CD4-positive, CD25-positive, alpha-beta regulatory T cell (primary cell): ENCODE results near the gene PRSS53. TPM values are rescaled to one million over a fixed set of nuclear protein-coding genes. Genes with fewer than 3 reads are reported as not detected.
A peak's percentile ranks its signal among the peaks of the same experiment; 100 is the strongest.

Experiments used
- ATAC-seq, 2 donors: fragments of 150-1000 bp; cut with Tn5 transposase; one replicate each; pipeline ENCODE4 v1.10.0; 2021; ENCODE audit warnings: low read depth in 2 of 2, moderate number of reproducible peaks in 2 of 2, moderate library complexity in 1 of 2
- DNase-seq, 3 donors: peaks; one replicate each; pipeline versions ENCODE4 v3.0.0 to v3.0.0-alpha.2; 2012 to 2022; ENCODE audit warnings: mixed read lengths in 1 of 3
- H3K27ac ChIP-seq: one replicate; pipeline ENCODE4 v1.7.0; 2013; ENCODE audit warnings: mild to moderate bottlenecking, low read length; ENCODE audit not compliant: insufficient read depth, poor library complexity, severe bottlenecking
- H3K27me3 ChIP-seq: one replicate; pipeline ENCODE4 v1.7.0; 2013; ENCODE audit warnings: low read length; ENCODE audit not compliant: control insufficient read depth, insufficient read depth
- H3K36me3 ChIP-seq: one replicate; pipeline ENCODE4 v1.7.0; 2013; ENCODE audit warnings: mild to moderate bottlenecking, low read length, moderate library complexity; ENCODE audit not compliant: control insufficient read depth, insufficient read depth
- H3K4me1 ChIP-seq: 2 replicates; pipeline ENCODE4 v1.7.0; 2013; ENCODE audit warnings: mild to moderate bottlenecking, low read length; ENCODE audit not compliant: insufficient read depth, control insufficient read depth, poor library complexity, severe bottlenecking
- H3K4me3 ChIP-seq: one replicate; pipeline ENCODE4 v1.7.0; 2013; ENCODE audit warnings: low read depth, mild to moderate bottlenecking, low read length, moderate library complexity
- H3K9me3 ChIP-seq, 2 experiments: 1 replicate in 1 of 2; 2 replicates in 1 of 2; pipeline ENCODE4 v1.7.0; 2013; ENCODE audit warnings: low read length in 2 of 2, mild to moderate bottlenecking in 1 of 2, moderate library complexity in 1 of 2; ENCODE audit not compliant: control insufficient read depth in 2 of 2
- H3K27ac Mint-ChIP-seq, 3 donors: one replicate each; pipeline ENCODE4 v1.8.0; 2020 to 2022; ENCODE audit warnings: mild to moderate bottlenecking in 3 of 3, mixed read lengths in 3 of 3, moderate library complexity in 2 of 3
- H3K27me3 Mint-ChIP-seq: one replicate; pipeline ENCODE4 v1.8.0; 2022; ENCODE audit warnings: mild to moderate bottlenecking, mixed read lengths
- H3K36me3 Mint-ChIP-seq: one replicate; pipeline ENCODE4 v1.8.0; 2020; ENCODE audit warnings: mixed read lengths
- H3K4me1 Mint-ChIP-seq, 4 donors: one replicate each; pipeline ENCODE4 v1.8.0; 2020 to 2022; ENCODE audit warnings: mixed read lengths in 4 of 4, mild to moderate bottlenecking in 1 of 4
- H3K4me3 Mint-ChIP-seq, 4 donors: one replicate each; pipeline ENCODE4 v1.8.0; 2020 to 2022; ENCODE audit warnings: mild to moderate bottlenecking in 4 of 4, mixed read lengths in 4 of 4, moderate library complexity in 3 of 4
- H3K9me3 Mint-ChIP-seq, 7 donors: one replicate each; pipeline ENCODE4 v1.8.0; 2020 to 2022; ENCODE audit warnings: mixed read lengths in 7 of 7, mild to moderate bottlenecking in 3 of 7, moderate library complexity in 2 of 7
- polyA plus RNA-seq, 4 donors: library from polyadenylated mRNA; unstranded; fragments of 300-500 nt; fragmentation: Illumina TruSeq; gene quantifications; one replicate each; pipeline ENCODE4 v1.2.3, GENCODE V29; 2021
- total RNA-seq: library from RNA; stranded (reverse); gene quantifications from one replicate; pipeline ENCODE4 v1.2.3, GENCODE V29; 2022

PRSS53 gene
- total and polyA plus RNA-seq, 5 donors from 2014 or later, result 0.41 to 8.2 (median 0.75) TPM

DNA sequence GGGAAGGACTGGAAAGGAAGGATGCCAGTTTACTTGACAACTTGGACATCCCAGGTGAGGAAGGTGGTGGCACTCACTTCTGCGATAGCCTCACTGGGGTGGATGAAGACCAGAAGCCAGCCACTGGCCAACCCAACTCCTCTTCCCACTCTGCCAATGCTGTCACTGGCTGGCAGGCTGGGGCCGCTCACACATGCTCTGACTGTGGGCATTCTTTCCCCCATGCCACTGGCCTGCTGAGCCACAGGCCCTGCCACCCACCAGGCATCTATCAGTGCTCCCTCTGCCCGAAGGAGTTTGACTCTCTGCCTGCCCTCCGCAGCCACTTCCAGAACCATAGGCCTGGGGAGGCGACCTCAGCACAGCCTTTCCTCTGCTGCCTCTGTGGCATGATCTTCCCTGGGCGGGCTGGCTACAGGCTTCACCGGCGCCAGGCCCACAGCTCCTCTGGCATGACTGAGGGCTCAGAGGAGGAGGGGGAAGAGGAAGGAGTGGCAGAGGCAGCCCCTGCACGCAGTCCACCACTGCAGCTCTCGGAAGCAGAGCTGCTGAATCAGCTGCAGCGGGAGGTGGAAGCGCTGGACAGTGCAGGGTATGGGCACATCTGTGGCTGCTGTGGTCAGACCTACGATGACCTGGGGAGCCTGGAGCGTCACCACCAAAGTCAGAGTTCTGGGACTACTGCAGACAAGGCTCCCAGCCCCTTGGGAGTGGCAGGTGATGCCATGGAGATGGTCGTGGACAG lies 10.0 kb downstream of the PRSS53 start:
- H3K9me3 Mint-ChIP-seq, result no peaks in the 10 kb centered on the region
- peaks cover 3% of the 10 kb centered on the region for H3K27me3 Mint-ChIP-seq
- H3K4me3 Mint-ChIP-seq, result peak overlapping the region in 1 of 4 donors; percentile 62
- DNase-seq (no peak), ATAC-seq (no peak)
- H3K4me1 Mint-ChIP-seq, result peaks cover 5 to 50% (median 14%) of the 10 kb centered on the region in 4 donors
- Histone ChIP-seq H3K27me3 (no peaks in the 10 kb centered on the region), H3K36me3 (peaks cover 42% of the 10 kb centered on the region), H3K4me3 (no peak overlapping the region), H3K27ac (no peak overlapping the region), H3K4me1 (peaks cover 18% of the 10 kb centered on the region), H3K9me3 (no peaks in the 10 kb centered on the region)
- no peak overlapping the region for H3K27ac Mint-ChIP-seq
- H3K36me3 Mint-ChIP-seq, result peaks cover 29% of the 10 kb centered on the region

DNA sequence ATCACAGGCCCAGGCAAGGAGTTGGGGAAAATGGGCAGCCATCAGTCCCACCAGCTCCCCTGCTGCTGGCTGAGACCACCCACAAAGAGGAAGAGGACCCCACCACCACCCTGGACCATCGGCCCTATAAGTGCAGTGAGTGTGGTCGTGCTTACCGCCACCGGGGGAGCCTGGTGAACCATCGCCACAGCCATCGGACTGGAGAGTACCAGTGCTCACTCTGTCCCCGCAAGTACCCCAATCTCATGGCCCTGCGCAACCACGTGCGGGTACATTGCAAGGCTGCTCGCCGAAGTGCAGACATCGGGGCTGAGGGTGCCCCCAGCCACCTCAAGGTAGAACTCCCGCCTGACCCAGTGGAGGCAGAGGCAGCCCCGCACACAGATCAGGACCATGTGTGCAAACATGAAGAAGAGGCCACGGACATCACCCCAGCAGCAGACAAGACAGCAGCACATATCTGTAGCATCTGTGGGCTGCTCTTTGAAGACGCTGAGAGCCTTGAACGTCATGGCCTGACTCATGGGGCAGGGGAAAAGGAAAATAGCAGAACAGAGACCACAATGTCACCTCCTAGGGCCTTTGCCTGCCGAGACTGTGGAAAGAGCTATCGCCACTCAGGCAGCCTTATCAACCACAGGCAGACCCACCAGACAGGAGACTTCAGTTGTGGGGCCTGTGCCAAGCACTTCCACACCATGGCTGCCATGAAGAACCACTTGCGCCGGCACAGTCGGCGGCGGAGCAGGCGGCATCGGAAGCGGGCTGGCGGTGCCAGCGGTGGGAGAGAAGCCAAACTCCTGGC lies 10.9 kb downstream of the PRSS53 start:
- peaks cover 5 to 52% (median 15%) of the 10 kb centered on the region in 4 donors for H3K4me1 Mint-ChIP-seq
- ATAC-seq (no peak), DNase-seq (no peak)
- H3K27me3 ChIP-seq, result no peaks in the 10 kb centered on the region
- no peak overlapping the region for H3K4me3 ChIP-seq
- no peaks in the 10 kb centered on the region for H3K9me3 ChIP-seq
- H3K27me3 Mint-ChIP-seq, result peaks cover 4% of the 10 kb centered on the region
- no peak overlapping the region for H3K27ac Mint-ChIP-seq
- H3K4me3 Mint-ChIP-seq, result peak overlapping the region in 2 of 4 donors; percentile 15 to 27
- H3K36me3 Mint-ChIP-seq, result peaks cover 26% of the 10 kb centered on the region
- no peak overlapping the region for H3K27ac ChIP-seq
- peaks cover 42% of the 10 kb centered on the region for H3K36me3 ChIP-seq
- H3K9me3 Mint-ChIP-seq, result no peaks in the 10 kb centered on the region
- H3K4me1 ChIP-seq, result peaks cover 19% of the 10 kb centered on the region

DNA sequence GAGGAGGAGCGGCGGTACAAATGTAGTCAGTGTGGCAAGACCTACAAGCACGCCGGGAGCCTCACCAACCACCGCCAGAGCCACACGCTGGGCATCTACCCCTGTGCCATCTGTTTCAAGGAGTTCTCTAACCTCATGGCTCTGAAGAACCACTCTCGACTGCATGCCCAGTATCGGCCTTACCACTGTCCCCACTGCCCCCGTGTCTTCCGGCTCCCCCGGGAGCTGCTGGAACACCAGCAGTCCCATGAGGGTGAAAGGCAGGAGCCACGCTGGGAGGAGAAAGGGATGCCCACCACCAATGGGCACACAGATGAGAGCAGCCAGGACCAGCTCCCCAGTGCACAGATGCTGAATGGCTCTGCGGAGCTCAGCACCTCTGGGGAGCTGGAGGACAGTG lies 11.7 kb downstream of the PRSS53 start:
- peaks cover 42% of the 10 kb centered on the region for H3K36me3 ChIP-seq
- Mint-ChIP-seq H3K4me3 (peak overlapping the region in 2 of 4 donors; percentile 31 to 90), H3K4me1 (peaks cover 5 to 56% (median 22%) of the 10 kb centered on the region in 4 donors), H3K27ac (no peak overlapping the region), H3K9me3 (no peaks in the 10 kb centered on the region), H3K36me3 (peaks cover 26% of the 10 kb centered on the region), H3K27me3 (peaks cover 4% of the 10 kb centered on the region)
- DNase-seq (no peak), ATAC-seq (no peak)
- H3K9me3 ChIP-seq, result no peaks in the 10 kb centered on the region
- H3K27me3 ChIP-seq, result no peaks in the 10 kb centered on the region
- no peak overlapping the region for H3K27ac ChIP-seq
- H3K4me1 ChIP-seq, result peaks cover 24% of the 10 kb centered on the region
- no peak overlapping the region for H3K4me3 ChIP-seq

DNA sequence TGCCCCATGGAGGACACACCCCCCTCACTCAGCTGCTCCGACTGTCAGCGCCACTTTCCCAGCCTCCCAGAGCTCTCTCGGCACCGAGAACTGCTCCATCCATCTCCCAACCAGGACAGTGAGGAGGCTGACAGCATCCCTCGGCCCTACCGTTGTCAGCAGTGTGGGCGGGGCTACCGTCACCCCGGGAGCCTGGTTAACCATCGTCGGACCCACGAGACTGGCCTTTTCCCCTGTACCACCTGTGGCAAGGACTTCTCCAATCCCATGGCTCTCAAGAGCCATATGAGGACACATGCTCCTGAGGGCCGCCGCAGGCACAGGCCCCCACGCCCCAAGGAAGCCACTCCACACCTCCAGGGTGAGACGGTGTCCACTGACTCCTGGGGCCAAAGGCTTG lies 12.4 kb downstream of the PRSS53 start:
- DNase-seq, result no peak
- Mint-ChIP-seq H3K27ac (no peak overlapping the region), H3K9me3 (no peaks in the 10 kb centered on the region), H3K4me1 (peaks cover 5 to 58% (median 28%) of the 10 kb centered on the region in 4 donors), H3K4me3 (peak overlapping the region in 2 of 4 donors; percentile 90 to 92), H3K36me3 (peaks cover 26% of the 10 kb centered on the region), H3K27me3 (peaks cover 4% of the 10 kb centered on the region)
- Histone ChIP-seq H3K9me3 (no peaks in the 10 kb centered on the region), H3K4me1 (peaks cover 30% of the 10 kb centered on the region), H3K4me3 (no peak overlapping the region), H3K36me3 (peaks cover 42% of the 10 kb centered on the region), H3K27ac (no peak overlapping the region), H3K27me3 (no peaks in the 10 kb centered on the region)
- no peak for ATAC-seq

DNA sequence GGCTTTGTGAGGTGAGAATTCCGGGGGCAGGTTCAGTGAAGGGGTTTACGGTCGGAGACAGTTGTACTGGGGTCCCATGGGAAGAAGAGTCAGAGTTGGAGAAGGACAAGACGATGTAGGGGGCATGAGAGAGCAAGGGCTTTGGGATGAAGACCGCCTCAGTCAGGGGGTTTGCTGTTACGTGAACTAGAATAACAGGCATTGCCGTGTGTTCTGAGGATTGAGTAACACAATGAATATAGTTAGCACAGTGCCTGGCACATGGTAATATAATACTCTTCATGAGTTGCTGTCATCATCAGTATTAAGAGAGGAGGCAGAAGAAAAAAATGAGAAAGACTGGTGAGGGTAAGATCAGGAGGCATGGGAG lies 13.9 kb downstream of the PRSS53 start:
- H3K9me3 ChIP-seq, result no peaks in the 10 kb centered on the region
- H3K27ac ChIP-seq, result peak overlapping the region; percentile 96
- no peaks in the 10 kb centered on the region for H3K9me3 Mint-ChIP-seq
- H3K27me3 ChIP-seq, result no peaks in the 10 kb centered on the region
- peak overlapping the region; percentile 97 to 100 (median 99) for H3K27ac Mint-ChIP-seq
- peaks cover 5 to 55% (median 28%) of the 10 kb centered on the region in 4 donors for H3K4me1 Mint-ChIP-seq
- H3K4me1 ChIP-seq, result peaks cover 30% of the 10 kb centered on the region
- peak overlapping the region; percentile 90 to 97 (median 93) for H3K4me3 Mint-ChIP-seq
- peaks cover 4% of the 10 kb centered on the region for H3K27me3 Mint-ChIP-seq
- H3K36me3 Mint-ChIP-seq, result peaks cover 23% of the 10 kb centered on the region
- no peak for ATAC-seq
- H3K36me3 ChIP-seq, result peaks cover 29% of the 10 kb centered on the region
- peak overlapping the region; percentile 100 for H3K4me3 ChIP-seq
- no peak for DNase-seq

DNA sequence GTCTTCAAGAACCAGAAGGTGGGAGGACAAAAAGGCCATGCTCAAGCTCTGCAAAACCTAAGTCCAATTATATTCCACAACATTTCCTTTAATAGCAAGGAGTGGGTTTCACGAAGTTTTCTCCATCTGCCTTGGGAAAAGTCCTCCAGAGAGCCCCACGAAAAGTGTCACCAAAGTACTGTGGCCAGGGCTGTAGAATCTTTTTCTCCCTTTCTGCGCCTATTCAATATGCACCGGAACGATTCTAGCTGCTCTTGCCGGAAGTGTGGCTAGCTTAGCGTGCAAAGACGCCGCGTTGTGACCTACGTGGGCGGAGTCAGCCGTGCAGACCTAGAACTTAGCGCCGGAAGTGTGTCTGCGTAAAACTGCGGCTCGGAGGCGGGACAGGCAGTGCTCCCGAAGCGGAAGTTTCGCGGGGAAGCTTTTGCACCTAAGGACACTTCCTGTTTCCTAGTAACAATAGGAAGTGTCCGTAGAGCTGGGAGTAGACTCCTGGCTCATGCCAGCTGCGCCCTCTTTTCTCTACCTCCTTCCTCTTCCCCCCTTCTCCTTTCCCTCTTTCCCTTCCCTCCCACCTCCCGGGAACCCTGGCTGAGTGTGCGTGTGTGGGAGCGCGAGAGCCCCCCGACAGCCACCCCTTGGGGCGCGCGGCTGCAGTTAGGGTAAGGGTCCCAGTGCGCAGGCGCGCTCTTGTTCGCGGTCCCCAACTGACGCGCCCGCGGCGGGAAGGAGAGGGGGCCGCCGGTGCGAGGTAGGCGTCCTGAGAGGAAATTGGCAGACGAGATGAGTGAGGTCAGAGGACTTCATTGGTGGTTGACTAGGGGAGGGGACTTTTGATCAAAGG lies 14.6 kb downstream of the PRSS53 start, which contains the start of the genes ZNF646 and ZNF668:
ZNF646 (plus strand) TSS at position 453 of the 844 bp plus-strand sequence. CDS start 1,903 bp downstream, outside the sequence.
ZNF668 (minus strand) TSS at position 271 of the 844 bp plus-strand sequence. CDS start 9,781 bp downstream, outside the sequence.
- Mint-ChIP-seq H3K4me1 (peaks cover 5 to 58% (median 29%) of the 10 kb centered on the region in 4 donors), H3K27ac (peak within 1 kb of the TSS; percentile 97 to 100 (median 99)), H3K9me3 (no peaks in the 10 kb centered on the region), H3K36me3 (peaks cover 23% of the 10 kb centered on the region), H3K4me3 (peak within 1 kb of the TSS; percentile 90 to 98 (median 98)), H3K27me3 (peaks cover 4% of the 10 kb centered on the region)
- H3K9me3 ChIP-seq, result no peaks in the 10 kb centered on the region
- peaks cover 30% of the 10 kb centered on the region for H3K4me1 ChIP-seq
- H3K27me3 ChIP-seq, result no peaks in the 10 kb centered on the region
- ATAC-seq (peak; percentile 86 to 89), DNase-seq (peak; percentile 97 to 100 (median 98))
- peak within 1 kb of the TSS; percentile 100 for H3K4me3 ChIP-seq
- peaks cover 28% of the 10 kb centered on the region for H3K36me3 ChIP-seq
- peak within 1 kb of the TSS; percentile 96 for H3K27ac ChIP-seq
